Activated CD4-positive, alpha-beta T cell treated with anti-CD3 and anti-CD28 coated beads, Interleukin-2, amount 10 ng/mL, durations not matched to agents 24 days and 14 days (primary cell): ENCODE data around the gene PPP1R2B. TPM values are rescaled to one million over a fixed set of nuclear protein-coding genes. Genes with fewer than 3 reads are reported as not detected.

Source experiments
- DNase-seq: peaks from one replicate; pipeline ENCODE4 v3.0.0; 2022
- H3K27ac Mint-ChIP-seq: one replicate; pipeline ENCODE4 v1.8.0; 2022; ENCODE audit warnings: mild to moderate bottlenecking, mixed read lengths
- H3K27me3 Mint-ChIP-seq: one replicate; pipeline ENCODE4 v1.8.0; 2022; ENCODE audit warnings: mixed read lengths
- H3K36me3 Mint-ChIP-seq: one replicate; pipeline ENCODE4 v1.8.0; 2022; ENCODE audit warnings: low read depth, mild to moderate bottlenecking, mixed read lengths
- H3K4me1 Mint-ChIP-seq: one replicate; pipeline ENCODE4 v1.8.0; 2021; ENCODE audit warnings: mixed read lengths
- H3K4me3 Mint-ChIP-seq: one replicate; pipeline ENCODE4 v1.8.0; 2022; ENCODE audit warnings: mild to moderate bottlenecking, moderate library complexity, mixed read lengths
- H3K9me3 Mint-ChIP-seq: one replicate; pipeline ENCODE4 v1.8.0; 2021; ENCODE audit warnings: mixed read lengths
- intact Hi-C: fragments of 100-400 bp; cut with micrococcal nuclease; formaldehyde crosslinking; loops from one replicate; pipeline ENCODE4 v1.15.1; 2023
- total RNA-seq: library from RNA; stranded (reverse); gene quantifications from 2 replicates; pipeline ENCODE4 v1.2.3, GENCODE V29; 2022

PPP1R2B gene
- 0.47 and 0.58 TPM in 2 replicates for total RNA-seq

GRCh38 chr5:156850206-156850751, at the start of gene PPP1R2B:
Gene PPP1R2B (plus strand): TSS chr5:156850295. CDS start chr5:156850563, 268 bp downstream.
- intact Hi-C loops: no loop called here
- H3K9me3 Mint-ChIP-seq: peaks cover 48% of the 10 kb centered on the region

GRCh38 chr5:156800929-156801328, 49.2 kb upstream of the PPP1R2B start:
- Mint-ChIP-seq H3K36me3 (peaks cover 2% of the 10 kb centered on the region), H3K9me3 (peaks cover 10% of the 10 kb centered on the region), H3K27me3 (peaks cover 18% of the 10 kb centered on the region), H3K4me1 (peaks cover 12% of the 10 kb centered on the region), H3K27ac (no peak overlapping the region), H3K4me3 (no peak overlapping the region)
- intact Hi-C loops: no loop called here
- no peak for DNase-seq

More at GRCh38 chr5:156850206-156850751, at the start of gene PPP1R2B:
- peaks cover 19% of the 10 kb centered on the region for H3K27me3 Mint-ChIP-seq
- H3K36me3 Mint-ChIP-seq: peaks cover 25% of the 10 kb centered on the region
- DNase-seq: no peak
- peaks cover 12% of the 10 kb centered on the region for H3K4me1 Mint-ChIP-seq
- H3K27ac Mint-ChIP-seq: no peak within 1 kb of the TSS
- no peak within 1 kb of the TSS for H3K4me3 Mint-ChIP-seq

- no peak overlapping the region for H3K27ac Mint-ChIP-seq
- H3K4me3 Mint-ChIP-seq: no peak overlapping the region
- peaks cover 9% of the 10 kb centered on the region for H3K4me1 Mint-ChIP-seq
- peaks cover 2% of the 10 kb centered on the region for H3K36me3 Mint-ChIP-seq
- H3K9me3 Mint-ChIP-seq: peaks cover 5% of the 10 kb centered on the region
- DNase-seq: no peak
- intact Hi-C loops: no loop called here
- H3K27me3 Mint-ChIP-seq: peaks cover 14% of the 10 kb centered on the region
These were observed 47.6 kb upstream of the PPP1R2B start for GRCh38 chr5:156802501-156802900.

DNA sequence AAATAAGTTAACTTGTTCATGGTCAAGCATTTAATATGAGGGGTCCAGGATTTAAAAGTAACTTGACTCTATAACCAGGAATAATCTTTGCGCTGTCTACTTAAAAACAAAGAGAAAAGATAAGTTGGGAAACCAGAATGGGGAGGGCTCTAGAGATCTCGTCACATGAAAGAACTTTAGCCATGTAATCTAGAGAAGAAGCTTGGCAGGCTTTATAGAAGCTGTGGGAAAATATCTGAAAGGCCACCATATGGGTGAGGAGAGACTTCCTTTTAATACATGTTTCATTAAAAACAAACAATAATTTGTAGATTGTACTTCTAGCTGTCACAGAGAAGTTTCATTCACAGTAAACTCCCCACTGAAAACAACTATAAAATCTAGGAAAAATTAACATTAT, 46.7 kb upstream of the PPP1R2B start:
- no peak overlapping the region for H3K4me3 Mint-ChIP-seq
- intact Hi-C loops: no loop called here
- H3K9me3 Mint-ChIP-seq: peaks cover 8% of the 10 kb centered on the region
- peaks cover 2% of the 10 kb centered on the region for H3K36me3 Mint-ChIP-seq
- H3K27me3 Mint-ChIP-seq: peaks cover 14% of the 10 kb centered on the region
- no peak for DNase-seq
- H3K27ac Mint-ChIP-seq: no peak overlapping the region
- H3K4me1 Mint-ChIP-seq: peaks cover 9% of the 10 kb centered on the region

DNA sequence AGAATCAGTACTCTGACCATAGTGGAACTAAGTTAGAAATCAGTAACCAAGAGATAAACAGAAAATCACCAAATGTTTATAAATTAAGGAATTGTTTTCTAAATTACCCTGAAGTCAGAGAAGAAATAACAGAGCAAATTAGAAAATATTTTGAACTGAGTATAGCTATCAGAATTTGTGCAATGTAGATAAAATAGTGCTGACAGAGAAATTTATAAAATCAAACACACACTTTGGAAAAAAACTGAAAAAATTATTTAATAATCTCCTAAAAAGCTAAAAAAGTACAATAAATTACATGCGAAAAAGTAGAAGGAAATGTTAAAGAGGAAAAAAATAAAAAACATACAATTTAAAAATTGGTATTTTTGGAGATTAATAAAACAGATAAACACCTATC, 37.1 kb upstream of the PPP1R2B start:
- H3K27ac Mint-ChIP-seq: no peak overlapping the region
- peaks cover 6% of the 10 kb centered on the region for H3K27me3 Mint-ChIP-seq
- H3K4me3 Mint-ChIP-seq: no peak overlapping the region
- H3K36me3 Mint-ChIP-seq: no peaks in the 10 kb centered on the region
- no peak for DNase-seq
- H3K4me1 Mint-ChIP-seq: peaks cover 3% of the 10 kb centered on the region
- peaks cover 10% of the 10 kb centered on the region for H3K9me3 Mint-ChIP-seq
- intact Hi-C loops: loop anchor here (10.0 kb wide), 2 partner anchors 868 to 1198 kb away; no protein-coding TSS in a partner anchor

DNA sequence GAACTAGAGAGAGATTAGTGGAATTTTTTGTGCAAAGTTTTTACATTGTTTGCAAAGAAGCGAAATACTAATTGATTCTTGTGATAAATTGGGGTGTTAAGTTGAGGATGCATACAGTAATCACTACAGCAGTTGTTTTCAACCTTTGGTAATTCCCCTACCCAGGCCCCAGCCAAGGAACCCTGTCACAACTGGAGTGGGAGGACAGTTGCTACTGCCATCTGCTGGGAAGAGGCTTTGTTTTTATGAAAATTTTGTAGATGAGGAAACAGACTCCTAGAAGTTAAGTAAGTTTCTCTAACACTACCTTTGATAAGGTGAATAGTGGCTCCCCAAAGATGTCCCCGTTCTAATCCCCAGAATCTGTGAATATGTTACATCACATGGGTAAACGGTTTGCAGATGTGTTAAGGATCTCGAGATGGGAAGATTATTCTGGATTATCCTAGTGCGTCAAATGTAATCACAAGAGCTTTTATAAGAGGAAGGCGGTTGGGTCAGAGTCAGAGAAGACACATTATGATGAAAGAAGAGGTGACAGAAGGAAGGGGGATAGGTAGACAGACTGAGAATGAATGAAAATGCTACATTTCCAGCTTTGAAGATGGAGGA, 34.0 kb upstream of the PPP1R2B start:
- Mint-ChIP-seq H3K27ac (peak overlapping the region; percentile 14), H3K27me3 (peaks cover 4% of the 10 kb centered on the region), H3K4me3 (no peak overlapping the region), H3K4me1 (peaks cover 3% of the 10 kb centered on the region), H3K9me3 (peaks cover under 1% of the 10 kb centered on the region), H3K36me3 (no peaks in the 10 kb centered on the region)
- peak; percentile 81 for DNase-seq
- intact Hi-C loops: loop anchor here (10.0 kb wide), 2 partner anchors 871 to 1201 kb away; no protein-coding TSS in a partner anchor

DNA sequence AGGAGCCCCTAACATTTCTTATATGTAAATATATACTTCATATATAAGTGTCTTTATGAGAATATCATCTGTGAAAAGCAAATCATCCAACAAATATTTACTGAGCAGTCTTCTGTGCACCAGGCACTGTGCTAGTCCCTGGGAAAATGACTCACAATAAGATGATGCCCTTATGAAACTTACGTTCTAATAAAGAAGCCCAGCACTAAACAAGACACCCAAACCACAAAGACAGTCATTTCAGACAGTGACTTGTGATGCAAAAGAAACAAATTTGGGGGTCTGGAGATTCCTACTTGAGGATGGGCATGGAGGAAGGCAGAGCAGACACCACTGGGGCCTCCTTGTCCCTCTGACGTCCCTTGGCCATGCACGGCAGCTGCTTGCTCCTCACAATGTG, 30.6 kb upstream of the PPP1R2B start:
- Mint-ChIP-seq H3K27me3 (no peaks in the 10 kb centered on the region), H3K4me3 (no peak overlapping the region), H3K36me3 (no peaks in the 10 kb centered on the region), H3K4me1 (peaks cover 5% of the 10 kb centered on the region), H3K9me3 (no peaks in the 10 kb centered on the region), H3K27ac (no peak overlapping the region)
- no peak for DNase-seq
- intact Hi-C loops: loop anchor here (10.0 kb wide), 2 partner anchors 875 to 1205 kb away; no protein-coding TSS in a partner anchor

- intact Hi-C loops: loop anchor here (10.0 kb wide), 2 partner anchors 875 to 1205 kb away; no protein-coding TSS in a partner anchor
- Mint-ChIP-seq H3K4me3 (no peak overlapping the region), H3K27me3 (no peaks in the 10 kb centered on the region), H3K27ac (no peak overlapping the region), H3K36me3 (no peaks in the 10 kb centered on the region), H3K4me1 (peaks cover 8% of the 10 kb centered on the region), H3K9me3 (no peaks in the 10 kb centered on the region)
- no peak for DNase-seq
These were observed 30.0 kb upstream of the PPP1R2B start for GRCh38 chr5:156819967-156820581.

DNA sequence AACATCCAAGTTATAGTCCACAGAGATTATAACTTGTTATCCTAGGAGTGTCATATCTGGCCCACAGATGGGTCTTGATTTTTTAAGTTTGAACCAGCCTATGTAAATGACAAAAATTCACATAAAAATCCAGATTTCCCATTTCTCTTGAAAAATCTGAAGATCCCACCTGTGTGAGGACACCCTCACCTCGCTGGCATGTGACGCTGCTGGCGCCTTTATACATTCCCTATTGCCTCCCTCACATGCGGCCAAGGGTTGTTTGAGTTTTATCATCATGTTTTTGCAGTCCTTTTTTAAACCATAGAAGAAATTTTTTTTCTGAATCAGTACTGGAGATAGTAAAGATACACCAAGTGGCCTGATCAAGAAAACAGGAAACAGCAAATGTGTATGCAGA, 25.9 kb upstream of the PPP1R2B start:
- Mint-ChIP-seq H3K4me3 (no peak overlapping the region), H3K36me3 (peaks cover 6% of the 10 kb centered on the region), H3K27ac (no peak overlapping the region), H3K27me3 (peaks cover 3% of the 10 kb centered on the region), H3K4me1 (peaks cover 11% of the 10 kb centered on the region), H3K9me3 (peaks cover 12% of the 10 kb centered on the region)
- no peak for DNase-seq
- intact Hi-C loops: no loop called here

- intact Hi-C loops: no loop called here
- no peak overlapping the region for H3K27ac Mint-ChIP-seq
- peaks cover 3% of the 10 kb centered on the region for H3K27me3 Mint-ChIP-seq
- DNase-seq: no peak
- H3K36me3 Mint-ChIP-seq: peaks cover 6% of the 10 kb centered on the region
- no peak overlapping the region for H3K4me3 Mint-ChIP-seq
- peaks cover 11% of the 10 kb centered on the region for H3K4me1 Mint-ChIP-seq
- peaks cover 13% of the 10 kb centered on the region for H3K9me3 Mint-ChIP-seq
These were observed 25.3 kb upstream of the PPP1R2B start for GRCh38 chr5:156824800-156825199.

DNA sequence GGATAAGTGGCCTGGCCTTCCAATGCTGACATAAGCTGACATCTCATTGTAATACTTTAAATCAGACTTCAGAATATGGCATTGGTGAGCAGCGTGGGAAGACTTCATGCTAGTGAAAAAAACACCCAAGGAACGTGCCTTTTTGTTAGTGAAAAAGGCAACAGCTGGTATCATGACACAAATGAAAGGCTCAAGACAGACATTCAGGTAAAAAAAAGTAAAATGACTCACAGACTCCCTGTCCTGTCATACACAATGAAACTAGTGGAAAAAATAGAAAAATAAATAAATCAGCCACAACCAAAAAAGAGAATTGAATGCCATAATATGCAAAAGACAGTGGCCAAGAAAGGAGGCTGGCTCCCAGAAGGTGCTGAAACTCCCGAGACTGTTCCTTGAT, 24.4 kb upstream of the PPP1R2B start:
- Mint-ChIP-seq H3K4me3 (no peak overlapping the region), H3K27ac (no peak overlapping the region), H3K9me3 (peaks cover 13% of the 10 kb centered on the region), H3K36me3 (peaks cover 6% of the 10 kb centered on the region), H3K4me1 (peaks cover 11% of the 10 kb centered on the region), H3K27me3 (peaks cover 3% of the 10 kb centered on the region)
- intact Hi-C loops: no loop called here
- no peak for DNase-seq

- intact Hi-C loops: no loop called here
- Mint-ChIP-seq H3K4me3 (no peak overlapping the region), H3K27ac (no peak overlapping the region)
These were observed 23.9 kb upstream of the PPP1R2B start for GRCh38 chr5:156826150-156826549.

DNA sequence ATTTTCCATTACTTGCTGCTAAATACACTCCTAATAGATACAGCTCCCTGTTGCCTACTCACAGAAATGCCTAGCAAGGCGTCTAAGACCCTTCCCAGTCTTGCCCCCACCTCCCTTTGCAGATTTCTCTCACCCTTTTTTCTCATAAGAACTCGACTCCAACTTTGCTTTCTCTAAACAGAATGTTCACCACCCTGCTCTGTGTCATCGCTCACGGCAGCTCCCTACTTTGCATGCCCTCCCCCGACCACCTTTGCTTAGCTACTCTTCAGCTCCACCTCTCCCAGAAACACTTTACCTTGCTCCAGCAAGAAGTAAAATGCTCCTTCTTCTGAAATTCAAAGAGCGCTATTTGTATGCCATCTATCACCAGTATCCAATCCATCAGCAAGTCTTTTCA, 15.2 kb upstream of the PPP1R2B start:
- Mint-ChIP-seq H3K4me1 (peaks cover 20% of the 10 kb centered on the region), H3K9me3 (no peaks in the 10 kb centered on the region), H3K27ac (no peak overlapping the region), H3K36me3 (no peaks in the 10 kb centered on the region), H3K27me3 (no peaks in the 10 kb centered on the region), H3K4me3 (no peak overlapping the region)
- intact Hi-C loops: loop anchor here (5.0 to 10.0 kb wide), 3 partner anchors 102 to 300 kb away; no protein-coding TSS in a partner anchor
- DNase-seq: no peak

More at GRCh38 chr5:156826150-156826549, 23.9 kb upstream of the PPP1R2B start:
- no peak for DNase-seq
- Mint-ChIP-seq H3K9me3 (peaks cover 13% of the 10 kb centered on the region), H3K27me3 (peaks cover 3% of the 10 kb centered on the region), H3K4me1 (peaks cover 11% of the 10 kb centered on the region), H3K36me3 (peaks cover 6% of the 10 kb centered on the region)

DNA sequence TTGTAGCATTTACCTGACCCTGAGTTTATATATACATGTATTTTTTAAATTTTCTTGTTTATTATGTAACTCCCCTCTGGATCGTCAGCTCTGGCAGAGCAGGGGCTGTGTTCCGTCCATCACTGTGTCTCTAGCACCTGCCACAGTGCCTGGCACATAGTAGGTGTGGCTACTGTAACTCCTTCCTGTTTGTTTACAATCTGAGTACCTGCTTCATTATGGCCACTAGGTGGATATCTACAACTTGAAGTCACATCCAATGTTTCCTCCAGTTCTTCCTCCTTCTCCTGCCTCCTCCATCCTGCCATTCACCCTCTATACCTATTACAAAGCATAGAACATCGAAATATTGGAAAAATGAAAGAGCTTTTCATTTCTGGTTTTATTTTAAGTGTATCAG, 14.2 kb upstream of the PPP1R2B start:
- Mint-ChIP-seq H3K27me3 (no peaks in the 10 kb centered on the region), H3K36me3 (no peaks in the 10 kb centered on the region), H3K27ac (no peak overlapping the region), H3K9me3 (no peaks in the 10 kb centered on the region), H3K4me1 (peaks cover 20% of the 10 kb centered on the region), H3K4me3 (no peak overlapping the region)
- intact Hi-C loops: loop anchor here (5.0 to 10.0 kb wide), 3 partner anchors 101 to 299 kb away; no protein-coding TSS in a partner anchor
- DNase-seq: peak; percentile 57
